Heart left ventricle (tissue), 16 donors: Measurements from ENCODE around the gene RALGPS1. TPM values are rescaled to one million over a fixed set of nuclear protein-coding genes. Genes with fewer than 3 reads are reported as not detected.
"Not testable (repeated sequence)": the region's sequence is repeated elsewhere in the genome, so short reads cannot be mapped to it uniquely, and the experiment has no call there.

Experiments
- ATAC-seq, 4 donors: fragments of 200-7000 bp; cut with Tn5 transposase; one replicate each; pipeline ENCODE4 v1.9.1; 2020 to 2022; ENCODE audit warnings: moderate library complexity in 4 of 4, mild to moderate bottlenecking in 3 of 4, moderate number of reproducible peaks in 1 of 4
- DNase-seq, 5 donors: peaks; one replicate each; pipeline ENCODE4 v3.0.0-alpha.2; 2020
- H3K27ac ChIP-seq, 12 donors: fragments of 200-600 bp; sonication (generic) in 4 of 12; one replicate each; pipeline versions ENCODE4 v1.5.0 to v1.8.0; 2016 to 2022; ENCODE audit warnings: mild to moderate bottlenecking in 2 of 12
- H3K27me3 ChIP-seq, 9 donors: fragments of 200-600 bp; sonication (generic) in 2 of 9; one replicate each; pipeline versions ENCODE4 v1.5.1 to v1.8.0; 2016 to 2022; ENCODE audit warnings: mild to moderate bottlenecking in 3 of 9
- H3K36me3 ChIP-seq, 9 donors: fragments of 200-600 bp; sonication (generic) in 2 of 9; one replicate each; pipeline versions ENCODE4 v1.5.0 to v1.8.0; 2018 to 2022; ENCODE audit warnings: mild to moderate bottlenecking in 2 of 9
- H3K4me1 ChIP-seq, 12 donors: fragments of 200-600 bp; sonication (generic) in 4 of 12; one replicate each; pipeline versions ENCODE4 v1.5.0 to v1.8.0; 2016 to 2022; ENCODE audit warnings: mild to moderate bottlenecking in 3 of 12
- H3K4me3 ChIP-seq, 12 donors: fragments of 200-600 bp; sonication (generic) in 4 of 12; one replicate each; pipeline versions ENCODE4 v1.5.0 to v1.8.0; 2017 to 2022; ENCODE audit warnings: mild to moderate bottlenecking in 9 of 12, moderate library complexity in 4 of 12
- H3K9me3 ChIP-seq, 12 donors: fragments of 200-600 bp; sonication (generic) in 4 of 12; one replicate each; pipeline versions ENCODE4 v1.5.0 to v1.8.0; 2016 to 2022; ENCODE audit warnings: mild to moderate bottlenecking in 1 of 12
- CTCF ChIP-seq, 12 donors: fragments of 200-600 bp; sonication (generic) in 4 of 12; IDR thresholded peaks; one replicate each; pipeline versions ENCODE4 v1.5.0 to v1.8.0; 2018 to 2022; ENCODE audit warnings: antibody characterized with exemption in 12 of 12, mild to moderate bottlenecking in 5 of 12
- POLR2A ChIP-seq, 2 donors: fragments of 450-650 bp; IDR thresholded peaks; one replicate each; pipeline ENCODE4 v1.6.1; 2017; ENCODE audit warnings: antibody characterized with exemption in 2 of 2, mild to moderate bottlenecking in 2 of 2, moderate library complexity in 2 of 2
- WGBS, 4 donors: extraction: QIAGEN DNeasy Blood & Tissue Kit in 2 of 4; methylation state at CpG; one replicate each; pipeline versions ENCODE4 v1.1.5 to v1.1.7; 2013 to 2018; 5-methylcytosine and 5-hydroxymethylcytosine counted together
- intact Hi-C, 10 donors: fragments of 100-400 bp; cut with DNase I; formaldehyde crosslinking; loops; one replicate each; pipeline versions ENCODE4 v1.11.1 to v1.14.2; 2022
- polyA plus RNA-seq, 2 donors: library from polyadenylated mRNA; stranded (reverse); fragments of 200-250 nt; gene quantifications; one replicate each; pipeline ENCODE4 v1.2.3, GENCODE V29; 2013
- total RNA-seq, 9 donors: library from RNA; depleted of rRNA in 2 of 9; stranded (reverse); fragments of >200 nt in 2 of 9; fragmentation: NEBNext Ultra II Directional in 3 of 9; extraction: Animal tissue kit (Norgen Biotek cat#: 25700) in 3 of 9; gene quantifications; one replicate each; pipeline versions ENCODE4 v1.1.0 to v1.2.4, GENCODE V29; 2016 to 2023
- donor health status: ischemic (EF 13 %, LVEDD 7.1; RV severe dilation, severe dysfunction).
- donor health status: healthy with polysubstance abuse.
- donor health status: DM: no; HTN: yes; CAD: no.
- donor health status: DM: no; HTN: no; CAD: no.
- donor health status: ischemic (EF 25% LVEDD 6.9; RV normal size, moderate dysfunction).
- donor health status: ischemic (EF 25% LVEDD 5.7; RV mildly dilated, moderate dysfunction).
- donor health status: healthy.
- donor health status: DM: yes; HTN: yes; CAD: no.
- donor health status: ischemic (EF 35%, LVEDD 5.7; RV mildly dilated, moderate dysfunction).
- donor health status: nonischemic (EF 11% LVEDD 7.7; RV severe dilation, severe dysfunction).
- donor health status: DM: yes; HTN: yes; CAD: no.
- donor health status: PGD.
- donor health status: ischemic (EF 29% LVEDD 5.4; RV normal size, mild dysfunction).
- donor health status: nonischemic (EF 23%, LVEDD 6.1; RV moderate dilation, normal function).

RALGPS1 gene
- total and polyA plus RNA-seq, 11 donors: 8.0 to 21.8 (median 14.4) TPM

- Histone ChIP-seq H3K27ac (peak overlapping the region in 10 of 12 donors; percentile 5 to 72 (median 43)), H3K27me3 (no peaks in the 10 kb centered on the region), H3K36me3 (no peaks in the 10 kb centered on the region), H3K9me3 (no peaks in the 10 kb centered on the region), H3K4me1 (peaks cover 0 to 39% (median 8%) of the 10 kb centered on the region in 12 donors), H3K4me3 (no peak overlapping the region)
- 69 to 71% (median 71%) methylated on average over 8 of the region's 8 CpGs for WGBS, 4 donors
- DNase-seq (peak in 4 of 5 donors; percentile 48 to 80 (median 62)), ATAC-seq (peak; percentile 66 to 93 (median 90))
- TF ChIP-seq POLR2A (IDR thresholded peaks at IDR 0.05) (no peak), CTCF (IDR thresholded peaks at IDR 0.05) (peak in 2 of 12 donors; percentile 31 to 35)
- intact Hi-C loops: no loop called here
These were observed 230.3 kb downstream of the RALGPS1 start for GRCh38 chr9:127144670-127145445.

- H3K4me1 ChIP-seq: peaks cover 0 to 33% (median 3%) of the 10 kb centered on the region in 12 donors
- H3K27ac ChIP-seq, H3K36me3 ChIP-seq, ATAC-seq, intact Hi-C loops, H3K9me3 ChIP-seq, DNase-seq, H3K27me3 ChIP-seq, H3K4me3 ChIP-seq: not testable (repeated sequence)
These were observed 232.3 kb downstream of the RALGPS1 start for GRCh38 chr9:127146841-127147240.

GRCh38 chr9:127147251-127147650 lies 232.7 kb downstream of the RALGPS1 start:
- ATAC-seq (no peak), DNase-seq (no peak)
- Histone ChIP-seq H3K4me1 (peaks cover 0 to 33% (median 3%) of the 10 kb centered on the region in 12 donors), H3K4me3 (no peak overlapping the region), H3K27ac (no peak overlapping the region), H3K27me3 (no peaks in the 10 kb centered on the region), H3K9me3 (no peaks in the 10 kb centered on the region), H3K36me3 (no peaks in the 10 kb centered on the region)
- intact Hi-C loops: no loop called here
- WGBS, 4 donors: 57 to 60% (median 59%) methylated on average over 2 of the region's 2 CpGs
- no peak for TF ChIP-seq CTCF (IDR thresholded peaks at IDR 0.05)
- TF ChIP-seq POLR2A (IDR thresholded peaks at IDR 0.05): no peak

GRCh38 chr9:127148014-127148413 lies 233.4 kb downstream of the RALGPS1 start:
- Histone ChIP-seq H3K9me3 (no peaks in the 10 kb centered on the region), H3K4me3 (no peak overlapping the region), H3K27ac (no peak overlapping the region), H3K36me3 (no peaks in the 10 kb centered on the region), H3K4me1 (peaks cover 0 to 33% (median 3%) of the 10 kb centered on the region in 12 donors), H3K27me3 (no peaks in the 10 kb centered on the region)
- ATAC-seq (no peak), DNase-seq (peak in 1 of 5 donors; percentile 2)
- WGBS, 4 donors: 75 to 82% (median 80%) methylated on average over 5 of the region's 5 CpGs
- intact Hi-C loops: no loop called here
- TF ChIP-seq CTCF (IDR thresholded peaks at IDR 0.05) (no peak), POLR2A (IDR thresholded peaks at IDR 0.05) (no peak)
